ENCODE data around the gene RPTOR.

RPTOR gene

DNA sequence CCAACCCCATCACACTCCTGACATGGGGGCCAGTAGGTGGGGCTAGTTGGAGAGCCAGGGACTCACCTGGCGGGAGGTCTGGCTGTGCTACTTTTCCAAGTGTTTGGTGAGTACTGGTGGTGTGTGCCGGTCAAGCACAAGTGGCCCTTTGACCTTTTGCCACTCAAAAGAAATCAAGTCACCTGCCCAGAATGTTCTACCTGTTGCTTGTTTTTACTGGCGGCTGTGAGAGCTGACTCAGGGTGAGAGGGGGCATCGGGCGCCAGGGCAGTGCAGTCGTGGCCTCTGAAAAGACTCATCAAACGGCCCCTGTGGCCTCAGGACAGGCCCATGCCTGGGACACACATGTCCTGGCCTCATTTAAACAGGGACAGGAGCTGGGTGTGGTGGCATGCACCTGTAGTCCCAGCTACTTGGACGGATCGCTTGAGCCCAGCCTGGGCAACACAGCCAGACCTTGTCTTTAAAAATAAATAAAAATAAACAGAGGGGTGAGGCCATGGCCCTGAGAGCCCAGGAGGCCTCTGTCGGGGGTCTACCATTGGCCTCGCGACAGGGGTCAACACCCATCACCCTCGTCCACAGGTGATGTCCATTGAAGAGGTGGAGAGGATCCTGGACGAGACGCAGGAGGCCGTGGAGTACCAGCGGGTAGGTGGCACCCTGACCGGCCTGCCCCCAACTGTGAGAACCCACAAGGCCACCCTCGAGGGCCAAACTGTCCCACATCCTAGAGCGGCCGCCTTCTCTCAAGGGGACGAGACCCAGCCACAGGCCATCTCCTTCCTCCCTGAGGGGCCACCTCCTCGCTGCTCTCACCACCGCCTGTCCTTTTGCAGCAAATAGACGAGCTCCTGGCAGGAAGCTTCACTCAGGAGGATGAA is 452.0 kb downstream of the RPTOR start:
- peak overlapping the region; percentile 44; the same call in 1 of the 2 replicates for H3K27ac ChIP-seq
- TF ChIP-seq, protein P1, sequence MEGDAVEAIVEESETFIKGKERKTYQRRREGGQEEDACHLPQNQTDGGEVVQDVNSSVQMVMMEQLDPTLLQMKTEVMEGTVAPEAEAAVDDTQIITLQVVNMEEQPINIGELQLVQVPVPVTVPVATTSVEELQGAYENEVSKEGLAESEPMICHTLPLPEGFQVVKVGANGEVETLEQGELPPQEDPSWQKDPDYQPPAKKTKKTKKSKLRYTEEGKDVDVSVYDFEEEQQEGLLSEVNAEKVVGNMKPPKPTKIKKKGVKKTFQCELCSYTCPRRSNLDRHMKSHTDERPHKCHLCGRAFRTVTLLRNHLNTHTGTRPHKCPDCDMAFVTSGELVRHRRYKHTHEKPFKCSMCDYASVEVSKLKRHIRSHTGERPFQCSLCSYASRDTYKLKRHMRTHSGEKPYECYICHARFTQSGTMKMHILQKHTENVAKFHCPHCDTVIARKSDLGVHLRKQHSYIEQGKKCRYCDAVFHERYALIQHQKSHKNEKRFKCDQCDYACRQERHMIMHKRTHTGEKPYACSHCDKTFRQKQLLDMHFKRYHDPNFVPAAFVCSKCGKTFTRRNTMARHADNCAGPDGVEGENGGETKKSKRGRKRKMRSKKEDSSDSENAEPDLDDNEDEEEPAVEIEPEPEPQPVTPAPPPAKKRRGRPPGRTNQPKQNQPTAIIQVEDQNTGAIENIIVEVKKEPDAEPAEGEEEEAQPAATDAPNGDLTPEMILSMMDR (conservative IDR thresholded peaks at IDR 0.05; ENCODE audit: low read depth): no peak
- ChIA-PET POLR2A (ENCODE audit: low non-redundant PET) (no interaction called here), CTCF (interaction anchor here (0.8 kb wide), 1 partner anchor 101 kb away, joined by 3 read pairs; no protein-coding TSS in a partner anchor)
- DNase-seq (ENCODE audit: low spot score): no peak

DNA sequence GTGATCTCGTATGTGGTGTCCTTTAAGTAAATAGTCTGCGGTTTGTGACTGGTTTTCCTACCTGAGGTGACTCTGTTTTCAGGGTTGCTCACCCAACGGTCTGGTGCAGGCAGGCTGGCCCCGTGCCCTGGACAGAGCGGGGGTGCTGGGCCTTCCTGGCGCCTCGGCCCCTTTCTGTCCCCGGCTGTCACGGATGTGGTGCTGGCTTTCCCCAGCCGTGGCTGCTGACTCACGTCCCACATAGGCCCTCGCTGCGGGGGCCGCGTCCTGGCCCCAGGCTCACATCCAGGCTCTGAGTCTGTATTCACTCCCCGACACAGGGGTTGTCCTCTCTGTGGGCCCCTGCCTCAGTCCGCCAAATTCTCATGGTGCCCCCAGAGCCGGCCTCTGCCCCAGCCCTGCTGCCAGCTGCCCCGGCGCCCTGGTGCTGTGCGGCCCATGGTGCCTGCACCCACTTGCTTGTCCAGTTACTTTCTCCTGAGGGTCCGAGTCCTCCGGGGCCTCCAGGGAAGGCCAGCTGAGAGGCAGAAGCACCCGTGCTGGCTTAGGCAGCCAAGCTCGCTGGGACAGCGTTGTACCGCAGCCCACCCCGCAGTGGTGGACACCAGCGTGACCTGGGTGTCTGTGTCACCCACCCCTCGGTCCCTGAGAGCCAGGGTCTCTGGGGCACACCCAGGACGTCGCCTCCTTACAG is 452.9 kb downstream of the RPTOR start:
- ChIA-PET CTCF (no interaction called here), POLR2A (ENCODE audit: low non-redundant PET) (no interaction called here)

DNA sequence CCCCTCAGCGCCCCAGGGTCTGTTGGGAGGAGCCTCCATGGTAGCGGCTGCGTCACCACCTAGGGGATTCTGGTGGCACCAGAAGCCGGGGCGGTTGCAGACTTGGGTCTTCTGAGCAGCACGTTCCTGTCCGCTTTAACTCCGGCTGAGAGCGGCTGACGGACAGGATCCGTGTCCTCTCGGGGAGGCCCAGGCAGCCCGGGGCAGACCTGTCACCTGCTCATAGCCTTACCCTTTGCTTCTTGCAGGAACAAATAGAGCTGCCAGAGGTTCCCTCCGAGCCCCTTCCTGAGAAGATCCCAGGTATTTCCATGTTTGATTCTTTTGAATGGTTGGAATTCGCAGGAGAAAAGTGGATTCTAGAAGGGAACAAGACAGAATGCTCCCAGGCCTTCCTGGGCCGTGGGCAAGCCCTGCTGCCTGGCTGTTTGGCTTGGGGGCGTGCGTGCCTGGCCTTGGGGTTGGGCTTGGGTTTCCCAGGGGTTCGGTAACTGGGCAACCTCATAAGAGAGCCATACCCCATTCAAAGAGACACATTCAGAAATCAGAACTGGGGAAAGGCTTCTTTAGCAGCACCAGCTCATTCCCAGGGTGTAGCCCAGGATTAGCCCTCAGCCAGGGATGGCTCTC is 453.6 kb downstream of the RPTOR start:
- H3K27ac ChIP-seq: peak overlapping the region; percentile 44
- CTCF ChIA-PET: no interaction called here
- DNase-seq (ENCODE audit: low spot score): no peak
- TF ChIP-seq, protein P1 (conservative IDR thresholded peaks at IDR 0.05; ENCODE audit: low read depth): no peak
- POLR2A ChIA-PET (ENCODE audit: low non-redundant PET): no interaction called here

More for the DNA sequence above, 452.9 kb downstream of the RPTOR start:
- peak overlapping the region; percentile 44; the same call in 1 of the 2 replicates for H3K27ac ChIP-seq
- DNase-seq (ENCODE audit: low spot score): no peak
- TF ChIP-seq, protein P1 (conservative IDR thresholded peaks at IDR 0.05; ENCODE audit: low read depth): no peak

DNA sequence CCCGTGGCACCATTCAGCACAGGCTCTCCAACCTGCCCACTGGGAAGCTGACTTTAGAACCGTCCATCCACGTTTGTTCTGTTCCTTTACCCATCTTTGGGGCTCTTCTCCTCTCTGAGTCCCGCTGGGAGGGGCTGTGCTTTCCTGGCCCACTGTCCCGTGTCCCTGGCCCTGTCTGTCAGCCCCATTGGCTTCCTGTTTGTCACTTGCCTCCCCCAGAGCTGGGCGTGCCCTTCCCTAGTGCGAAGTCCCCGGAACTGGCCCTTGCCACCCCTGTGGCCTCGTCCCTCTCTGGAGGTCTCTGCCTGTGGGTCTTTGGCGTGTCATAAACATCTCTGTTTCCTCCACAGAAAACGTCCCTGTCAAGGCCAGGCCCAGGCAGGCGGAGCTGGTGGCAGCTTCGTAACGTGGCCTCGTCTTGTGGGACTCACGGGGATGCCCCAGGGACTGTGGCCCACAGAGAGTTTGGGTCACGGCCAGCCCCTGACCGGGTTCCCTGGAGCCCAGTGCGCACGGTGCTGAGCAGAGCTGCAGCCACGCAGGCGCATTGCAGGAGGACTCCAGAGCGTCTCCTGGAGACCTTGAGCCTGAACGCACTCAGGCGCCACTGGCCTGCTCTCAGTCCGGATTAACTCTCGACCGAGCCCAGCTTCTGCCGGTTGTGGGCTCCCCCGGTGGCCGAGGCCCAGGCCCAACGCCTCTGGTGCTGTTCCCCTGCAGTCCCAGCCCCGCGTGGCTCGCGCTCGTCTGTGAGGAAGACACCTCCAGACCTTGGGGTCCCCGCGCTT is 454.3 kb downstream of the RPTOR start:
- TF ChIP-seq, protein P1 (conservative IDR thresholded peaks at IDR 0.05; ENCODE audit: low read depth): no peak
- ChIA-PET POLR2A (ENCODE audit: low non-redundant PET) (interaction anchor here (0.6 kb wide), 1 partner anchor 77 kb away, joined by 3 read pairs; no protein-coding TSS in a partner anchor), CTCF (interaction anchor here (0.6 kb wide), 1 partner anchor 25 kb away, joined by 3 read pairs; no protein-coding TSS in a partner anchor)
- H3K27ac ChIP-seq: peak overlapping the region; percentile 44
- no peak for DNase-seq (ENCODE audit: low spot score)

DNA sequence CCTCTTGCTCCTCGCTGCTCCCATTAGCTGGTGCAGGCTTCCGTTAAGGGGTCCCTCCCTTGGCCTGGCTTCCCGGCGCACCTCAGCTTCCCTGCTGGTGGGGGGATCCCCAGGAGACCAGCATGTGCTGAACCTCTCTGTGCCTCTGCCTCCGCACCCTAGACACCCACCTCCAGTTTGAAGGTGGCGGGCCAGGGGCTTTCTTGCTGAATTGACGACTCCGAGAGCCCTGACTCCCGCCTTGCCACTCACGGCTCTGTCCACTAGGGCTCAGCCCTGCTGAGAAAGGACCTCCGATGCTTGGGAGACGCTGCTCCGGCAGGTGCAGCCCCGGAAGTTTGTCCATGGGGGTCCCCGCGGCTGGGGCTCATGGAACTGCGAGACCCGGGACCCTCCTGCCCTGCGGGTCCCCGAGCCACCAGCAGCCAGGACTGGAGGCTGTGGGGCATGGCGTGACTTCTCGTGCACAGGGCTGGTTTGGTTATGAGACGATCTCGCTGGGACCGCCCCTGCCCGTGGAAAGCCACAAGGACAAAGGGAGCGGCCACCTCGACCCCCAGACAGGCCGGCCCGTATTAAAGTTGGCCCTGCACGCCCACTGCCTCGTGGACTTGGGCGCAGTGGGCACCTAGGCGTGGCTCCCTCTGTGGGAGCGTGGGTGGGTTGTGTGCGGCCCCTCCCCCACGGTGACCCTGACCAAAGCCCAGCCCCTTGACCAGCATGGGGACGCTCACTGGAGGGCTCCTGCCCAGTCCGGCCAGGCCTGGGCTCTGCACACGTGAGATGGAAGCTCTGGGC is 455.1 kb downstream of the RPTOR start:
- ChIA-PET CTCF (interaction anchor here (0.6 kb wide), 1 partner anchor 24 kb away, joined by 3 read pairs; no protein-coding TSS in a partner anchor), POLR2A (ENCODE audit: low non-redundant PET) (no interaction called here)
- TF ChIP-seq, protein P1 (conservative IDR thresholded peaks at IDR 0.05; ENCODE audit: low read depth): no peak
- no peak for DNase-seq (ENCODE audit: low spot score)
- peak overlapping the region; percentile 75 for H3K27ac ChIP-seq

Data from RWPE1 (cell line).